Measurements from ENCODE around the gene SPRYD3. TPM values are rescaled to one million over a fixed set of nuclear protein-coding genes. Genes with fewer than 3 reads are reported as not detected.

The SPRYD3 gene
- total RNA-seq, 1 donor, result 26.8 TPM

DNA sequence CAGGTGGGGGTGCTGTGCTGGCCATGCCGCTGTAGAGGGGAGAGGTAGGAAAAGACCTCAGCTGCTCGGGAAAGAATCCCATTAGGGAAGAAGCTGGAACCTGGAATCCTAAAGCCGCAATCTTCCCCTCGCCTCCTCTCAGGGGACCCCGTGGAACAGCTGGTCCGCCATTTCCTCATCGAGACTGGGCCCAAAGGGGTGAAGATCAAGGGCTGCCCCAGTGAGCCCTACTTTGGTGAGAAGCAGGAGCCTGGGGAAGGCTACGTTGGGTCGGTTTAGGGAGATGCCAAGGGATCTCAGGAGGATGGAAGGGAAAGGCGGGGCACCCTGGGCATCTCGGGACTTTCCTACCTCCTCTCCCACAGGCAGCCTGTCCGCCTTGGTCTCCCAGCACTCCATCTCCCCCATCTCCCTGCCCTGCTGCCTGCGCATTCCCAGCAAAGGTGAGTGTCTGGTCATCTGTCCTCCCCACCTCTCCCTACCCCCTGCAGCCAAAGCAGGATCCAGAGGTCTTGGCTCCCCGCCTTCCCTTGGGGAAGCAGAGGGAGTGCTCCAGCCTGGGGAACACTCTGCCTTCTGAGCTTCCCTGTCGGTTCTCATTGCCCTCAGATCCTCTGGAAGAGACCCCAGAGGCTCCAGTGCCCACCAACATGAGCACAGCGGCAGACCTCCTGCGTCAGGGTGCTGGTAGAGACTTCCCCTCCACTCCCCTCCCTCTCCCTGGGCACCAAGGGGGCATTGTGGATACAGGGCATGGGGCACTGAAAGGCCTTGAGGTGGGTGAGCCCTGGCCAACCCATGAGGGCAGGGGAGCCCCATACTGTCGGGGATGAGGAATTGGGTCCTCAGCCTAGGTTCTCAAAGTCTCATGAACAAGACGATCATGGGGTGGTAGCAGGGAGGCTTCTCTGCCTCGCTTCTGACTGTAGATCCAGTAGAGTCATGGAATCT lies 16.9 kb downstream of the SPRYD3 start:
- Histone ChIP-seq H3K4me1 (ENCODE audit: insufficient read depth, low read length) (peaks cover 43% of the 10 kb centered on the region), H2AFZ (ENCODE audit: low read length) (no peak overlapping the region), H3K36me3 (ENCODE audit: insufficient read depth, low read length) (peaks cover 72% of the 10 kb centered on the region), H3K4me2 (ENCODE audit: insufficient read depth, low read length) (no peak overlapping the region), H3K79me2 (ENCODE audit: insufficient read depth, low read length) (peaks cover 4% of the 10 kb centered on the region), H3K27me3 (ENCODE audit: insufficient read depth, low read length) (no peaks in the 10 kb centered on the region), H3K9me3 (ENCODE audit: low read depth, low read length) (no peaks in the 10 kb centered on the region), H3K4me3 (ENCODE audit: insufficient read depth, low read length) (no peak overlapping the region), H4K20me1 (ENCODE audit: insufficient read depth, low read length) (peaks cover 27% of the 10 kb centered on the region), H3K27ac (ENCODE audit: low read depth, low read length) (peak overlapping the region; percentile 33)
- DNase-seq (ENCODE audit: insufficient read length, low spot score, missing footprints), result peak; percentile 83
- TF ChIP-seq, protein P1, sequence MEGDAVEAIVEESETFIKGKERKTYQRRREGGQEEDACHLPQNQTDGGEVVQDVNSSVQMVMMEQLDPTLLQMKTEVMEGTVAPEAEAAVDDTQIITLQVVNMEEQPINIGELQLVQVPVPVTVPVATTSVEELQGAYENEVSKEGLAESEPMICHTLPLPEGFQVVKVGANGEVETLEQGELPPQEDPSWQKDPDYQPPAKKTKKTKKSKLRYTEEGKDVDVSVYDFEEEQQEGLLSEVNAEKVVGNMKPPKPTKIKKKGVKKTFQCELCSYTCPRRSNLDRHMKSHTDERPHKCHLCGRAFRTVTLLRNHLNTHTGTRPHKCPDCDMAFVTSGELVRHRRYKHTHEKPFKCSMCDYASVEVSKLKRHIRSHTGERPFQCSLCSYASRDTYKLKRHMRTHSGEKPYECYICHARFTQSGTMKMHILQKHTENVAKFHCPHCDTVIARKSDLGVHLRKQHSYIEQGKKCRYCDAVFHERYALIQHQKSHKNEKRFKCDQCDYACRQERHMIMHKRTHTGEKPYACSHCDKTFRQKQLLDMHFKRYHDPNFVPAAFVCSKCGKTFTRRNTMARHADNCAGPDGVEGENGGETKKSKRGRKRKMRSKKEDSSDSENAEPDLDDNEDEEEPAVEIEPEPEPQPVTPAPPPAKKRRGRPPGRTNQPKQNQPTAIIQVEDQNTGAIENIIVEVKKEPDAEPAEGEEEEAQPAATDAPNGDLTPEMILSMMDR (IDR thresholded peaks at IDR 0.05; ENCODE audit: extremely low read depth, low read depth, low read length), result no peak

DNA sequence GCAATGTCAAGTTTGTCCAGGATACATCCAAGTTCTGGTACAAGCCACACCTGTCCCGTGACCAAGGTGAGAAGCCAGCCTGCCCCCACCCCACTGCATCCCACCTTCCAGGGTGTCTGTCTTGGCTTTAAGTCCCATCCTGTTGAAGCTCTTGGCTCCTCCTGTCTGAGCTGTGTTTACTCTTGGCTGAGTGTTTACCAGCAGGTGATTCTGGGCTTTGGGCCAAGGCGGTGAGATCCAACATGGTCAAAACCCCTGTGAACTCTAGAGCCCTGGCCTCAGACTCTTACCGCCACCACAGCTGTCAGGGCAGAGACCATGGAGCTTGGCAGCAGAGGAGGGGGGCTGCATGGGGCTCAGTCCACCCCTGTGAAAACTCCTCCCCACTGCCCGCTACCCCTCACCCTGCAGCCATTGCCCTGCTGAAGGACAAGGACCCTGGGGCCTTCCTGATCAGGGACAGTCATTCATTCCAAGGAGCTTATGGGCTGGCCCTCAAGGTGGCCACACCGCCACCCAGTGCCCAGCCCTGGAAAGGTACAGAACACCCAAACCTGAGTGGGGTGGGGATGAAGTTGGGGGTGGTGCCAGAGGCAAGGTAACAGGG lies 17.7 kb downstream of the SPRYD3 start:
- Histone ChIP-seq H2AFZ (ENCODE audit: low read length) (no peak overlapping the region), H3K4me3 (ENCODE audit: insufficient read depth, low read length) (no peak overlapping the region), H3K9me3 (ENCODE audit: low read depth, low read length) (no peaks in the 10 kb centered on the region), H3K36me3 (ENCODE audit: insufficient read depth, low read length) (peaks cover 79% of the 10 kb centered on the region), H4K20me1 (ENCODE audit: insufficient read depth, low read length) (peaks cover 31% of the 10 kb centered on the region), H3K27me3 (ENCODE audit: insufficient read depth, low read length) (no peaks in the 10 kb centered on the region), H3K27ac (ENCODE audit: low read depth, low read length) (peak overlapping the region; percentile 15), H3K79me2 (ENCODE audit: insufficient read depth, low read length) (peaks cover 4% of the 10 kb centered on the region), H3K4me1 (ENCODE audit: insufficient read depth, low read length) (peaks cover 40% of the 10 kb centered on the region), H3K4me2 (ENCODE audit: insufficient read depth, low read length) (no peak overlapping the region)
- peak; percentile 48 for DNase-seq (ENCODE audit: insufficient read length, low spot score, missing footprints)
- TF ChIP-seq, protein P1 (IDR thresholded peaks at IDR 0.05; ENCODE audit: extremely low read depth, low read depth, low read length), result no peak

GRCh38 chr12:53060721-53061276 lies 18.4 kb downstream of the SPRYD3 start:
- Histone ChIP-seq H3K9me3 (ENCODE audit: low read depth, low read length) (no peaks in the 10 kb centered on the region), H3K4me2 (ENCODE audit: insufficient read depth, low read length) (no peak overlapping the region), H3K4me1 (ENCODE audit: insufficient read depth, low read length) (peaks cover 40% of the 10 kb centered on the region), H4K20me1 (ENCODE audit: insufficient read depth, low read length) (peaks cover 31% of the 10 kb centered on the region), H3K4me3 (ENCODE audit: insufficient read depth, low read length) (no peak overlapping the region), H3K27me3 (ENCODE audit: insufficient read depth, low read length) (no peaks in the 10 kb centered on the region), H2AFZ (ENCODE audit: low read length) (no peak overlapping the region), H3K79me2 (ENCODE audit: insufficient read depth, low read length) (no peaks in the 10 kb centered on the region), H3K36me3 (ENCODE audit: insufficient read depth, low read length) (peaks cover 79% of the 10 kb centered on the region), H3K27ac (ENCODE audit: low read depth, low read length) (no peak overlapping the region)
- TF ChIP-seq, protein P1 (IDR thresholded peaks at IDR 0.05; ENCODE audit: extremely low read depth, low read depth, low read length), result no peak
- peak; percentile 75 for DNase-seq (ENCODE audit: insufficient read length, low spot score, missing footprints)

All from osteoblast (primary cell).